A673 (cell line): ENCODE data around the gene ATRX. TPM values are rescaled to one million over a fixed set of nuclear protein-coding genes. Genes with fewer than 3 reads are reported as not detected.
"Not testable (repeated sequence)": the region's sequence is repeated elsewhere in the genome, so short reads cannot be mapped to it uniquely, and the experiment has no call there.

Experiments used
- BruUV-seq: library from RNA; stranded (reverse); fragments of 400-500 nt; replicated peaks from 2 replicates; lab custom pipeline; 2021; lab: Mats Ljungman, UMichigan
- CTCF ChIA-PET: fragments of 300-600 bp; sonication (Branson Sonifier 250); formaldehyde crosslinking; loops from one replicate; lab custom pipeline; 2022; ENCODE audit warnings: antibody characterized with exemption; lab: Charles Lee
- POLR2A ChIA-PET: fragments of 300-600 bp; sonication (Branson Sonifier 250); formaldehyde crosslinking; loops from one replicate; lab custom pipeline; 2022; ENCODE audit warnings: antibody characterized with exemption; ENCODE audit not compliant: low non-redundant PET; lab: Charles Lee
- DNase-seq: peaks from one replicate; pipeline ENCODE4 v3.0.0-alpha.2; 2015; ENCODE audit warnings: low spot score
- H3K27ac ChIP-seq: fragments of 200-600 bp; sonication (generic); 2 replicates; pipeline ENCODE4 v1.5.1; 2016; ENCODE audit warnings: mixed run types, low read depth, mild to moderate bottlenecking, mixed read lengths, antibody characterized with exemption, low read length; ENCODE audit not compliant: poor library complexity, severe bottlenecking
- H3K27me3 ChIP-seq: fragments of 200-600 bp; sonication (generic); replicated peaks from 2 replicates; pipeline ENCODE4 v1.6.1; 2017; ENCODE audit warnings: mixed run types, low read depth, mild to moderate bottlenecking, mixed read lengths, antibody characterized with exemption, low read length; ENCODE audit not compliant: insufficient read depth, poor library complexity
- H3K36me3 ChIP-seq: fragments of 200-600 bp; sonication (generic); 2 replicates; pipeline ENCODE4 v1.6.1; 2016; ENCODE audit warnings: mixed run types, mild to moderate bottlenecking, mixed read lengths, antibody characterized with exemption, low read length; ENCODE audit not compliant: insufficient read depth, poor library complexity, severe bottlenecking
- H3K4me1 ChIP-seq: fragments of 200-600 bp; sonication (generic); 2 replicates; pipeline ENCODE4 v1.6.1; 2017; ENCODE audit warnings: mixed run types, mild to moderate bottlenecking, mixed read lengths, antibody characterized with exemption, low read length; ENCODE audit not compliant: insufficient read depth, poor library complexity, severe bottlenecking
- H3K4me3 ChIP-seq: fragments of 200-600 bp; sonication (generic); 2 replicates; pipeline ENCODE4 v1.5.1; 2016; ENCODE audit warnings: low read depth, mixed run types, mild to moderate bottlenecking, mixed read lengths, low read length; ENCODE audit not compliant: poor library complexity, severe bottlenecking
- H3K9me3 ChIP-seq: fragments of 200-600 bp; sonication (generic); 2 replicates; pipeline ENCODE4 v1.6.1; 2016; ENCODE audit warnings: mixed run types, low read depth, mild to moderate bottlenecking, mixed read lengths, antibody characterized with exemption, low read length; ENCODE audit not compliant: poor library complexity, severe bottlenecking
- EZH2 ChIP-seq: fragments of 200-600 bp; sonication (generic); IDR thresholded peaks from 2 replicates; pipeline ENCODE4 v1.6.1; 2017; ENCODE audit warnings: borderline replicate concordance, low read depth, mild to moderate bottlenecking, mixed read lengths, antibody characterized with exemption, low read length; ENCODE audit not compliant: poor library complexity, severe bottlenecking
- intact Hi-C: fragments of 100-400 bp; cut with micrococcal nuclease; formaldehyde crosslinking; loops from one replicate; pipeline ENCODE4 v1.10.0; 2022; ENCODE audit not compliant: unreplicated experiment
- total RNA-seq: library from RNA; stranded (reverse); gene quantifications from 2 replicates; pipeline ENCODE4 v1.2.3, GENCODE V29; 2021
- TF ChIP-seq, protein P1 (sequence below): fragments of 300-800, 200-600 bp; sonication (generic); conservative IDR thresholded peaks from 2 replicates; pipeline ENCODE4 v1.5.1; 2017; ENCODE audit warnings: low read depth, mild to moderate bottlenecking, antibody characterized with exemption, low read length, moderate library complexity, mixed read lengths

ATRX gene
- total RNA-seq, 1 experiment from 2014 or later = 101 TPM

DNA sequence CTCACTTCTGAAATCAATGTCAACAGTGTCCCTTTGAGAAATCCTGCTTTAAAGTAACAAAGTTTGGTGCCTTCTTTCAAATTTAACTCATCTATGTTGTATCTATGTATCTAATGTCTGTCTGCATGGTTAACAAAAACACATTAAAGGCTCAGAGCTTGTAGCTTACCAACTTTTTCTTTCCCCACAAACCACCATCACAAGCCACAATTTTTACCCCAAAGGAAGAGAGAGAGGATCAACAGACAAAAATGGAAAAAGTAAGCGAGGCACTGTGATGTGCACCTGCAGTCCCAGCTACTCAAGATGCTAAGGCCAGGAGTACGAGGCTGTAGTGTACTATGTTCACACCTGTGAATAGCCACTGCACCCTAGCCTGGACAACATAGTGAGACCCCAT is 17.2 kb downstream of the ATRX start:
- H3K27ac ChIP-seq = no peak overlapping the region
- ChIA-PET POLR2A (no interaction called here), CTCF (no interaction called here)
- TF ChIP-seq, protein P1, sequence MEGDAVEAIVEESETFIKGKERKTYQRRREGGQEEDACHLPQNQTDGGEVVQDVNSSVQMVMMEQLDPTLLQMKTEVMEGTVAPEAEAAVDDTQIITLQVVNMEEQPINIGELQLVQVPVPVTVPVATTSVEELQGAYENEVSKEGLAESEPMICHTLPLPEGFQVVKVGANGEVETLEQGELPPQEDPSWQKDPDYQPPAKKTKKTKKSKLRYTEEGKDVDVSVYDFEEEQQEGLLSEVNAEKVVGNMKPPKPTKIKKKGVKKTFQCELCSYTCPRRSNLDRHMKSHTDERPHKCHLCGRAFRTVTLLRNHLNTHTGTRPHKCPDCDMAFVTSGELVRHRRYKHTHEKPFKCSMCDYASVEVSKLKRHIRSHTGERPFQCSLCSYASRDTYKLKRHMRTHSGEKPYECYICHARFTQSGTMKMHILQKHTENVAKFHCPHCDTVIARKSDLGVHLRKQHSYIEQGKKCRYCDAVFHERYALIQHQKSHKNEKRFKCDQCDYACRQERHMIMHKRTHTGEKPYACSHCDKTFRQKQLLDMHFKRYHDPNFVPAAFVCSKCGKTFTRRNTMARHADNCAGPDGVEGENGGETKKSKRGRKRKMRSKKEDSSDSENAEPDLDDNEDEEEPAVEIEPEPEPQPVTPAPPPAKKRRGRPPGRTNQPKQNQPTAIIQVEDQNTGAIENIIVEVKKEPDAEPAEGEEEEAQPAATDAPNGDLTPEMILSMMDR = no peak
- TF ChIP-seq EZH2 = no peak
- BruUV-seq = no TSS peak
- no peaks in the 10 kb centered on the region for H3K27me3 ChIP-seq
- intact Hi-C loops = no loop called here
- no peaks in the 10 kb centered on the region for H3K36me3 ChIP-seq
- H3K9me3 ChIP-seq = no peaks in the 10 kb centered on the region
- no peak for DNase-seq
- no peaks in the 10 kb centered on the region for H3K4me1 ChIP-seq
- H3K4me3 ChIP-seq = no peak overlapping the region

DNA sequence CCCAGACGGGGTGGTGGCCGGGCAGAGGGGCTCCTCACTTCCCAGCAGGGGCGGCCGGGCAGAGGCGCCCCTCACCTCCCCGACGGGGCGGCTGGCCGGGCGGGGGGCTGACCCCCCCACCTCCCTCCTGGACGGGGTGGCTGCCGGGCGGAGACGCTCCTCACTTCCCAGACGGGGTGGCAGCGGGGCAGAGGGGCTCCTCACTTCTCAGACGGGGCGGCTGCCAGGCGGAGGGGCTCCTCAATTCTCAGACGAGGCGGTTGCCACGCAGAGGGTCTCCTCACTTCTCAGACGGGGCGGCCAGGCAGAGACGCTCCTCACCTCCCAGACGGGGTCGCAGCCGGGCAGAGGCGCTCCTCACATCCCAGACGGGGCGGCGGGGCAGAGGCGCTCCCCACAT is 19.8 kb downstream of the ATRX start:
- H3K9me3 ChIP-seq, intact Hi-C loops, H3K27me3 ChIP-seq, BruUV-seq, H3K4me3 ChIP-seq, H3K36me3 ChIP-seq, DNase-seq, H3K27ac ChIP-seq, CTCF ChIA-PET, POLR2A ChIA-PET, H3K4me1 ChIP-seq: not testable (repeated sequence)

DNA sequence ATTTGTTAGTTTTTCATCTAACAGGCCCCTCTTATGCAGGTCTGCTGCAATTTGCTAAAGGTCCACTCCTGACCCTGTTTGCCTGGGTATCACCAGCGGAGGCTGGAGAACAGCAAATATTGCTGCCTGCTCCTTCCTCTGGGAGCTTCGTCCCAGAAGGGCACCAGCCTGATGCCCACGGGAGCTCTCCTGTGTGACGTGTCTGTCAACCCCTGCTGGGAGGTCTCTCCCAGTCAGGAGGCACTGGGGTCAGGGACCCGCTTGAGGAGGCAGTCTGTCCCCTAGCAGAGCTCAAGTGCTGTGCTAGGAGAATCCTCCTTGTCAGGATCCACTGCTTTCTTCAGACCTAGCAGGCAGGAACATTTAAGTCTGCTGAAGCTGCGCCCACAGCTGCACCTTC is 30.5 kb downstream of the ATRX start:
- DNase-seq = no peak
- Histone ChIP-seq H3K9me3 (peaks cover 9% of the 10 kb centered on the region), H3K4me3 (no peak overlapping the region), H3K36me3 (no peaks in the 10 kb centered on the region), H3K27me3 (no peaks in the 10 kb centered on the region), H3K4me1 (no peaks in the 10 kb centered on the region), H3K27ac (no peak overlapping the region)
- ChIA-PET POLR2A (no interaction called here), CTCF (no interaction called here)
- no TSS peak for BruUV-seq
- TF ChIP-seq, protein P1 = no peak
- TF ChIP-seq EZH2 = no peak
- intact Hi-C loops = no loop called here

DNA sequence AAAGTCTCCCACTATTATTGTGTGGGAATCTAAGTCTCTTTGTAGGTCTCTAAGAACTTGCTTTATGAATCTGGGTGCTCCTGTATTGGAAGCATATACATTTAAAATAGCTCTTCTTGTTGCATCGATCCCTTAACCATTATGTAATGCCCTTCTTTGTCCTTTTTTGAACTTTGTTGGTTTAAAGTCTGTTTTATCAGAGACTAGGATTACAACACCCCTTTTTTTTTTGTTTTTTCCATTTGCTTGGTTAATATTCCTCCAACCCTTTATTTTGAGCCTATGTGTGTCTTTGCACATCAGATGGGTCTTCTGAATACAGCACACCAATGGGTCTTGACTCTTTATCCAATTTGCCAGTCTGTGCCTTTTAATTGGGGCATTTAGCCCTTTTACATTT is 32.1 kb downstream of the ATRX start:
- H3K9me3 ChIP-seq, BruUV-seq, H3K36me3 ChIP-seq, CTCF ChIA-PET, intact Hi-C loops, POLR2A ChIA-PET, H3K4me3 ChIP-seq, H3K27me3 ChIP-seq, H3K27ac ChIP-seq, DNase-seq, H3K4me1 ChIP-seq: not testable (repeated sequence)
